HG03521 (cell line): Measurements from ENCODE around the gene DPCD.
A peak's percentile ranks its signal among the peaks of the same experiment; 100 is the strongest.

Source experiments
- ATAC-seq: cut with Tn5 transposase; IDR thresholded peaks from one replicate; pipeline ENCODE4 v1.9.1; 2021; ENCODE audit warnings: mild to moderate bottlenecking, moderate library complexity; ENCODE audit not compliant: unreplicated experiment

The DPCD gene

DNA sequence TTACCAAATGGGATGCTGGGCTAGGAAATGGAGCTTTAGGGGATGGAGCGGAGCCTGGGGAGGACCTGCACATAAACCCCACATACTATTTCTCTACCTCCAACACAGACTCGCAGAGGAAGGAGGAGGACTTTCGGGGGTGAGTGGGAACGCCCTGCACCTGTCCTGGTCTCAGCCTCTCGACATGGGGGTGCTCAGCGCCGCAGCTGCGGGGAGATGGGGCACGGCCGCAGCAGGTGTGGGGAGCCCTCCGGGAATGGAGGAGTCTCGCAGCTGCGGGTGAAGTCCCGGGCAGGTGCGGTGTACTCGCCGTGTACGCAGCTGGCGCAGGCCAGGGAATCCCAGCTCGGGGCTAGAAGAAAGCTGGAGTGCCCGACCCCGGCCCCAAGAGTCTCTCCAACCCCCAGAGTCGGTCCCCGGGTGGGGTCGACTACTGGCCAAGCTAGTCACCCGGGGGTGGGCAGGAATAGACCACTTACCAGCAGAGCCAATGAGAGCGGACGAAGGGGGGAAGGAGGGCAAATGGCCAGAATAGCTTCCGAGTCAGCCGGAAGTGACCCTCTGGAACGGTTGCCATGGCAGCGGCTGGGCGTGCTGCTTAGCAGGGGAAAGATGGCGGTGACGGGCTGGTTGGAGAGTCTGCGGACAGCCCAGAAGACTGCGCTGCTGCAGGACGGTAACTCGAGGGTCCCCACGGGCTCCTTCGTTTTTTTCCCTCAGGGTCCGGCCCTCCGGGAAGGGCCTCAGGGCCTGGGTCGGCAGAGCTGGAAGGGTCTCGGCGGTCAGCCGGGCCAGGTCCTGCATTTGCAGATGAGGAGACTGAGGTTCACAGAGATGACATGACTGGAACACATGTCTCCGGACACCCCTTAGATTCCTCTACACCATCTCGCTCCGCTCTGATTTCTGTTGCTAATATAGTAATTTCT lies at the start of gene DPCD, which contains the start of gene POLL:
Gene DPCD (plus strand): TSS at position 597 of the 929 bp plus-strand sequence. CDS start 16 bp downstream, at position 613.
Gene POLL (minus strand): TSS at position 533 of the 929 bp plus-strand sequence. CDS start 897 bp downstream, outside the sequence.
- peak; percentile 93 for ATAC-seq

DNA sequence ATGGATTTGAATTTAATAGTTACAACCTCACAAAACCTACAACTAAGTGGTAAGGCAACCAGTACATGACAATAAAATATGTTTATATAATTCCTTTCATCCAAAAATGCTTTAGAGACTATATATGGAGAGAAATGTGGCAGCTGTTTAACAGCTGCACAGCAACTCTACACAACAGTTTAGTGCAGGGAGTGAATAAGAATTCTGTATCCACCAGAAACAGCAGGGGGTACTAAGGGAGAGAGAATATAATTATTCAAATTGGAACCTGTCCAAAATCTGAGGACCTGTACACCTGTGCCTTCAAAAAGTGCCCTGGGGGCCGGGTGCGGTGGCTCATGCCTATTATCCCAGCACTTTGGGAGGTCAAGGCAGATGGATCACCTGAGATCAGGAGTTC lies 49.7 kb upstream of the DPCD start:
- ATAC-seq = no peak

DNA sequence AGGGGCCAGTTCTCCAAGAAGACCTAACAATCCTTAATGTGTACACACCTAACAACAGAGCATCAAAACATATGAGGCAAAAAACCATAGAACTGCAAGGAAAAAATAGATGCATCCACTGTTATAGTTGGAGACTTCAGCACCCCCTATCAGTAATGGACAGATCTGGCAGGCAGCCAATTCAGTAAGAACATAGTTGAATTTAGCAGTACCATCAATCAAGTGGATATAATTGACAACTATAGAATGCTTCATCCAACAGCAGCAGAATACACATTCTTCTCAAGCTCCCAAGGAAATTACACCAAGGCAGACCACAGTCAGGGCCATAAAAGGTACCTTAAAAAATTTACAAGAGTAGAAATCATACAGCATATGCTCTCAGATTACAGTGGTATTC lies 42.2 kb upstream of the DPCD start:
- no peak for ATAC-seq

DNA sequence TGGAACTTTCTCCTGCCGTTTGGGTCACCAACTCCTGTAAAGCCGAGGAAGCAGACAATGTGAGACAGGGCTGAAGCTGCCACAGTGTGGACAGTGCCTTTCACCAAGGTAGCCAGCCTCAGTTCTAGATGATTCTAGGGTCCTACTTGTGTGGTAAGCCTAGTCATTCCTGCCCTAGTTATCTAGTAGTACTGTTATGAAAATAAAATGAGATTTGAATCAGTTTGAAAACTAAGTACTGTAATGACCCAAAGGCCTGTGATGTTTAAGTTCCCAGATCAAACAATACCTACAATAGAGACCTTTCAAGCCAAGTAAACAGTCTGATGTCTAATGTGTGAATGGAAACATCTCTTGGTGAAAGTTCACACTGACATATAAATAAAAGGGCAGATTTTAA lies 37.2 kb upstream of the DPCD start:
- ATAC-seq = no peak

DNA sequence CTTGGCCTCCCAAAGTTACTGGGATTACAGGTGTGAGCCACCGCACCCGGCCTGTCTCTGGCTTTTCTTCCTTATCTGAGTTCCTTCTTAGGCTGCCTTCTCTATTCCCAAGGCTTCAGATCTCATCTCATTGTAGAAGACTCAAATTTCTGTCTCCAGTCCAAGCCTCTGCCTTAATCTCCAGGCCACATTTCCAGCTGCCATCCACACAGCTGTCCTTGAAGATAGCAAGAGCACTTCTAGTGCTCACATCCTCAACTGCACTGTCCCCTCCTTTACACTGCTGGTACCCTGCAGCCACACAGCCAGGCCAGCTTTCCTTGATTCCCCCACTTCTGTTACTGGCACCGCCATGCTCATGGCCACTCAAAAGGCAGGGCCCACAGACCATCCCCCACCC lies 35.7 kb upstream of the DPCD start:
- no peak for ATAC-seq

DNA sequence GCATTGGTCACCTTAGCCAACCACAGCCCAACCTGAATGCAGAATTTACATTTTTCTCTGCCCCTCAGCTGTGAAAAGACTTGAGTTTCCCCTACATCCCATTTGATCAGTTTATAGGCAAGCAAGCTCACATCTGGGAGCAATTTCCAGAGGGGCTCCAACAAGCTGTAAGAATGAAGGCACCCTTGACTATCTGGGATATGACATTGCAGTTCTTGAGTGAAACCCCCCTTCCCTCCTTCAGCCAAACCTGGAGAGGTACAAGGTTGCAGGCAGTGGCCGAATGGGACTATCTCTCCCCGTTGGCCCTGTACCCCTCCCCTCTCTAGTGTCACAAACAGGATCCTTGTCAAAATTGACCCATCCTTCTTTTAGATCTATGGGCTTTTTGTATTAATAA lies 30.6 kb upstream of the DPCD start:
- ATAC-seq = no peak

DNA sequence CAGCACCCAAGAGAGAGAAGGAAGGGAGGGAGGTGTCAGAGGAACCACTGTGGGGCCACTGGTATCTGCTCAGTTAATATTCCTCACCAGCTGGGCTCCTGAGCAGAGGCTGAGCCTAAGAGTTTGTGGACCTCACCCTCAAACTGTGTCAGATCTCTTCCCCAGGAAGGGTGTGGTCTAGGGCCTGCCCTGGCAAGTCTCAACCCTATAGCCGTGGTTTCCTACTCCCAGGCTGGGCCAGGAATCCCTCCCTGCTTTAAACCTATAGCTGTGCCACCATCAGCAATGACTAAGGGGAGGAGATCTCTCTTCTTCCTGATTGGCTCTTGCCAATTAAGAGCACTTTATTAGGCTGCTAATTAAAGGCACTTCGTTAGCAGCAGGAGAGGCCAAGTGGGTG lies 29.9 kb upstream of the DPCD start:
- ATAC-seq = no peak

DNA sequence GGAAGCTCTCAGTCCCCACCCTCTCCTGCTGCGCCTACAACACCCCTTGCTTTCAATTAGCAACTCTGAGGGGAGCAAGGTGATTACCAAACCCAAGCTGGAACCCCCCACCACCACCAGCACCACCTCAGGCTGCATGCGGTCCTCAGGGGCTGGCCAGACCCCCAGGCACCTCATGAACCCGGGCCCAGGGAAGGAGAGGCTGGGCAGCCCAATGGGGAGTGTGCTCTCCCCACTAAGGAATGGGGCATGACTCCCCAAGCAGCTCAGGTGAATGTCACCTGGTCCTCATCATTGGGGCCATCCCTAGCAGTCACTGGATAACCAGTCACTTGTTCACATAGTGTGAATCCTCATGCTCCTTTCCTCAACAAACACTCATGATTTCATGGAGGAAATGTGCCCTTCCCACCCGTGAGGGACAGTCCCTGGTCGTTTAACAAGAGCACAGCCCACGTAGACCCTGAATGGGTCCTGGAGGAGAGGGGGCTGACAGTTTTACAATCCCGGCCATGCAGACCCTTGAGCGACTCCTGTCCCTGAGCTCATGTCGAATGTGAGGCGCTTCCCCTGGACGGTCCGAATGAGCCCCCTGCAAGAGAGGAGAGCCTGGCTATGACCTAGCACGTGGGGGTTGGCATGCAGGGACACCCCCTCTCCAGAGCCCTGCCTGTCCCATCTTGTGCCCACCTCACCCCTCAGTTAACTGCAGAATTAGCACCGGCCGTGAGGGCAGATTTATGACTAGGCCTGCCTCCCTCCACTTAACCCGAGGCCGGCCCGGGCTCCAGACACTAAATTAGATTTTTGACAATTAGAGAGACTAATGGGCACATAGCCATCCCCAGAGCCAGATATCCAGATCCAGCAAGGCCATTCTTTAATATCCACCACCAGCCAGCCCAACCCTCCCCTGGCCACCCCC lies 29.2 kb upstream of the DPCD start:
- ATAC-seq = no peak

DNA sequence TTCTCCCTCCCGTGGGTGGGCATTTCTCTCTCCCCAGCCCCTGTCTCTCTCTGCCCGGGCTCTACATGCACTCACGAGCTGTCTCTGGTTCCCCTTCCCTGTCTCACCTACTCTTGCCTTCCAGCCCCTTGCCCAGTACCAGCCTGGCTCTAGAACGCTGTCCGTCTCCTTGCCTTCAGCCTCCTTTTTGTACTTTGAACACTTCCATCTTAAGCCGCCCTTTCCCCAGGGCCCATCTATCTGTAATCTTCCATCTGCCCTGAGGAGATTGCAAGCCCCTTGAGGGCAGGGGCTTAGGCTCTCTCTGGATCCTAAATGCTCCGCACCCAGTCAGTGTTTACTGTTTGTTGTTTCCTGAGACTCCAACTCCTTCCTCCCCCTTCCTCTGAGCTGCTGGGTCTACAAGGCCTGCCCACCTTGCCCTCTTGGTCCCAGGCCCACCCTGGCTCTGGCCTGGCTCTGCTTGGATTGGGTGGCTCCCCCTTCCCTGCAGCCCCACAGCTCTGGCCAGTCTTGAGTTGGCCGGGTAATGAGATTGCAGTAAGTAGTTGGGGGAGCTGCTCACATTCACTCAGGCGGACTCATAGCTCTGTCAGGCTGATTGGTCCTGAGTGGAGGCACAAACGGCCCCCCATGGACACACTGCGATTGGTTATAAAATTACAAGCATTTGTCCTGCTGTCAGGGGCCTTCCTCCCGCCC lies 28.4 kb upstream of the DPCD start:
- ATAC-seq = no peak

DNA sequence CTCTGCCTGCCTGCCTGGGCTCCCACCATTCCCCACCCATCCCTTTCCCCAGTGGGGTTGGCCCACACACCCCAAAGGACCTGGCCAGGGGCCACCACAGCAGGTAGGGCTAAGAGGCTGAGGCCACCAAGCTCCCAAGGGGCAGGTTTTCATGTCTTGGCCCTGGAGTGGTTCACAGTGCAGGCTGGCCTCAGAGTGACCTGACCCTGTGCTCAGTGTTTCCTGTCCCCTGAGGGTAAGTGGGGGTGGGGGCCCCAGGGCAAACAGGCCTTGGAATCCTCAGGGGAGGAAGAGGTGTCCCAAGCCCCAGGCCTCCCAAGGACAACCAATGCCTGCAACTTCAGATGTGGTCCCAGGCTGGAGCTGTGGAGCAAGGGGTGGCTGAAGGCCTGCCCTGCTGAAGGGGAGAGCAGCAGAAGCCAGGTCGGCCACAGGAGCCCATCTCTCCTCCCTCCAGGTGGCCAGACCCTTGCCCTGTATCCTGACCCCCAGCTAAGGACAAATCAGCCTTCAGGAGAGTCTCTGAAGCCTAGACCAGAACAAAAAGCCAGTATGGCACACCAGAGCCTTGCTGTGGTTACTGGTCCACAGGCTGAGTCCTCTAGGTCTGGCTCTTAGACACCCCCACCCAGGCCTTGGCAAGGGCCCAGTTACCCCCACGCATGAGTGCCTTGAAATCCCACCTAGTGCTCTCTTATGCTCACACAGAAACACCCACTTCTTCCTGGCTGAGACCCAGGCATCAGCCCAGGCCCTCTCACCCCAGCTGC lies 27.6 kb upstream of the DPCD start:
- ATAC-seq = no peak

DNA sequence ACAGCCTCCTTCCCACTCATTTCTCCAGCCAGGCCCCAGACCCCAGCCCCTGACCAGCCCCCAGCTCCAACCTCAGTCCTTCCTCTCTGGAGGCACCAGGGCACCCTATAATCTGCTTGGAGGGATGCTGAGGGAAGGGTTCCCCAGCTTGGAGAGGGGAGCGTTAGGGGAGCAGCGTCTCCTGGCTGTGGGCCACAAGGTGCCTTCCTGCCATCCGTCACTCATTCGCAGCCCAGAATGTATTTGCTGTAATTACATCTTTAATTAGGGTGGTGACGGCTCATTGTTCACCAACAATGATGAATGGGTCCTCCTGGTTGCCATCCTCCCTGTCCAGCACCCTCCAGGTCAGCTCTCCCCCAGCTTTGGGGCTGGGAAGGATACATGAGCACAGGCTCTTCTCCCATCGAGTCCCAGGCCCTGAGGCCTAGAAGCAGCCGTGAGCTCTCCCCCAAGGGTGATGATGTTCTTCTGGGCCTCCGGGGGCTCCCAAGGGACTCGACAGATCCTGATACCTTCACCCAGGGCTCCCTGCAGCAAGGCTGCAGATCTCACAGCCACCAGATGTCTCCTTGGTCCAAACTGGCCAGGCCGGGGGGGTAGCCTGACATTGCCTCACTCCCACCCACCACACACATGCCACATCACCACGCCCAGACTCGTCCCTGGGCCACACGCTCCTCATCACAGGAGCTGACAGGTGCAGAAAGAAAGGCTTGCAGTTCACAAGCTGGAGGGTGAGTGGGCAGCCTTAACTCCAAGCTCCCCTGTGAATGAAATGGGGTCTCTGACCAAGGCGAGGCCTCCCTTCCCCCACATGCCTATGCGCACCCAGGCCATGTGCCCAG lies 26.8 kb upstream of the DPCD start:
- no peak for ATAC-seq

DNA sequence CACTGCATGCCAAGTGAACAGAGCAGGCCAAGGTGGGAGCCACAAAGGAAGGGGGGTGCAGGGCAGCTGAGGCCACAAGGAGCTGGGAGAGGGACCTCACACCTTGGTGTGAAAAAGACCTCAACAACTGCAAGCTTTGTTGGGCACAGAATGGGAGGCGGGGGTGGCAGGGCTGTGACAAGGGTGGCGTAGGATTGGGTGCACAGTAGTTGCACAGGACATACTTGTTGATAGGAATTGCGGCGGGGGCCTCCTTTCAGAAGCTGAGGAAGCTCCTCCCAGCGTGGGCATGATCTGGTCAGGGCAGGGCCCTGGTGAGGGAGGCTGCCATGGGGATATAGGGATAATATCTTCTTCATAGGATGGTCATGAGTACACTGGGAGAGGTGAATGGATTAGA lies 25.9 kb upstream of the DPCD start:
- no peak for ATAC-seq

DNA sequence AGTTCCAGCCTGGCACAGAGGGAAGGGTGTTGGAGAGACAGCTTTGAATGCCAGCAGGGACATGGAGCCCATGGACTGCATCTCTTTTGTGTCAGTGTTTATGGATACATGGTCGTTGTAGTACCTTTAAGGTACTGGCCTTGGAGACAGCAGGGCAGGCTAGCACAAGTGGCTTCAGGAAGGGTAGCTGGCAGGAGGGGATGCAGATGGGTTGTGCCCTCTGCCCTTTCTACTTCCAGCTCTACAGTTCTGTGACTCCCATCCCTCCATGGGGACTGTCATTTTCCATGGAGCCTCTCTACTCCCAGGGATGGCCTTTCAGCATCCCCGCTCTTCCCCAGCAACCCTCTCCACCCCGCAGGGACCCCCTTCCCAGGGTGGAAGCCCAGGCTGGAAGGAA lies 25.1 kb upstream of the DPCD start:
- ATAC-seq = no peak

DNA sequence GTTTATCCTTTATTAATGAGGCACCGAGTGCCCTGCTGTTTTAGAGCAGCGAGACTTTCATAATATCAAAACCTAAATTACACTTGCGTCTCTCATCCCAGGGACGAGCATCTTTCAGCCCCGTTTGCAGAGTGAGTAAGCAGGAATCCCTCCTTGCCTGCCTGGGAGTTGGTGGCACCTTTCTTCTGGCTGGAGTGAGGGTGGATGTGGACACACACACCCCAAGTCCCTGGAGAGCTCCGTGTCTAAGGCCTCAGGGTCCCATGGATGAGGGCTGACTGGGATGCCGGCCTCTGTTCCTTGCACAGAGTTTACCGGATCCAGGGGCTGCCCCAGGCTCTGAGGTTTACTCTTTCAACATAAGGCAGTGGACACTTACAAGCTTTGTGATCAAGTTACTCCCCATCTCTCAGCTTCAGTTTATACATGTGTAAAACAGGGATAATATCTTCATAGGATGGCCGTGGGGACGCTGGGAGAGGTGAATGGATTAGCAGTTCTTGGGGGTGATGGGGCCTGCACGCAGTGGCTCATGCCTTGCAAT lies 24.6 kb upstream of the DPCD start:
- no peak for ATAC-seq

DNA sequence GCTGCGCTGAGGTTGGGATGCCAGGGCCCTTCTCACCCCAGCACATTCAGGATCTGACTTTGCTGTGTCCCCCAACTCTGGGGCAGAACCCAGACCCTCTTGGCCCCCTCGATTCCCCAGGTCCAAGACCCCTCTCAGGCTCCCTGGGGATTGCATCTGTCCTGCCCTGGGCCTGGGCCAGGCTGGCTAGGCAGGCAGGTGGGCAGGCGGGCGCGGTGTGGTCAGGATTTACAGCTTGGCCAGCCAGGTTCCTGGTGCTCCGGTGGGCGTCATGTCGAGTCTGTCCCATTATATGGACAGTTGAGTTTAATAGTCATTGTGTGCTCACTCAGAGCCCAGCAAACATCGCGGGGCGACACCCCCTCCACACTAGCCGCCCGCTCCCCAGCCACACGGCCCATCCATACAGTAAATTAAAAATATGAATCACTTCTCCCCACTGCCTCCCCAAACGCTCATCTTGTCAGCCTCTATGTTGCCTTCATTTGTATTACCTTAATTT lies 23.6 kb upstream of the DPCD start:
- ATAC-seq = no peak

DNA sequence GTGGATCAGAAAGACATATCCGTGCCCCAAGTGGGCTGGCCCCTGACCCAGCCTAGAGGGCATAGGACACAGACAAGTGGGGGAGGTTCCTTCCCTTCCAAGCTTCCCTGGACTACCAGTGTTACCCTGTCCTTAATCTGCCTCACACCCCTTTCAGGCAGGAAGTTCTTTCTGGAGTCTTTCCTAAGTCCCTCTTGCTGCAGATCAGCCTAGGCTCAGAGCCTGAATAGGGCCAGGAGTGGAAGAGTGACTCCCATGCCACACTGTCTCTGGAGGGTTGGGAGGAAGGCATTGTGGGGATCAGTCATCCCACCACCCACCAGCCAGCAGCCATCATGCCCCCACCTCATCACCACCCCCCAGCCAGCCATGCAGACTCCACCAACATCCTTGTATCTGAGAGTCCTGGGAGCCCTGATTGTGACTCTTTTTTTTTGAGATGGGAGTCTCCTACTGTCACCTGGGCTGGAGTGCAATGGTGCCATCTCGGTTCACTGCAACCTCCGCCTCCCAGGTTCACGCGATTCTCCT lies 22.7 kb upstream of the DPCD start:
- ATAC-seq = no peak

DNA sequence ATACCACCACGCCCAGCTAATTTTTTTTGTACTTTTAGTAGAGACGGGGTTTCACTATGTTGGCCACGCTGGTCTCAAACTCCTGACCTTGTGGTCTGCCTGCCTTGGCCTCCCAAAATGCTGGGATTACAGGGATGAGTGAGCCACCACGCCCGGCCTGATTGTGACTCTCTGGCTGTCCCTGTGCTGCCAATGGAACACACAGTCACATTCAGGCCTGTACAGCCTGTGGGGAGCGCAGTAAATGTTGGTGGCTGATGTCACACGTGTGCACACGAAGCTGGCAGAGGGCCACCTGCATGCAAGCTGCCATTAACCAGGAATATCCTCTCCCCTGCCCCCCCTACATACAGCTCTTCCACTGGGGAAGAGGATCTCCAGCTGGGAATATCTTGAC lies 22.2 kb upstream of the DPCD start:
- ATAC-seq = no peak

DNA sequence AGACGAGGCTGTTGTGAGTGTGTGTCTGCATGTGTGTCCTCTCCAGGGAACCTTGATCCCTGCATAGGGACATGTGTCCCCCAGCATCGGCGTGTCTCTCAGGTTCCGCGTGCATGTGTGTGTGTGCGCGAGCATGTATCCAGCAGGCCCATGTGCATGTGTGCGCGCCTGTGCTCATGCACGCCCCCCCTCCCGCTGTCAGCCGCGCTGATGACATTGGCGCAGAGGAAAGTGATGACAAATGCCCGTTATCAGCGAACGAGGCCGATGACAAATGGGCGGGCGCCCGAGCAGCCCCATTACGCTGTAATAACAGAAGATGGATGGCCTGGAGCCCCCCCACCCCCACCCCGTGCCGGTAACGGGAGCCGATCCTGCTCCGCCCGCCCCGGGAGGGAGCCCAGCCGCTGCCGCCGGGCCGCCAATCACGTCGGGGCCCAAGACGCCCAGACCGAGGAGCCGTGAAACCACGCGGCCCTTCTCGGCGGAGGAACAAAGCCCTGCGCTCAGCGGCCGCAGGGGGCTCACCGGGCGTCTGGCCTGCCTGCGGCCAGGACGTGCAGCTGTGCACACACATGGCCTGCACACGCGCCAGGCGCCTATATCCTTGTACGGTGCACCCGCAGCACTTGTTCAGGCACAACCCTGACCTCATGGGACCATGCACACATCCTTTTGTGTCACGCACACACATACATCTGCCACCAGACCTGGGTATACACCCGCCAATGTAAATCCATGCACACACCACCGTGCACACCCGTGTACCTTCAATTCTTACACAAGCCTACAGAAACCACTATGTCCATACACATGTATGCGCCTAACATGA lies 21.6 kb upstream of the DPCD start:
- no peak for ATAC-seq
